GM19395 (cell line): ENCODE results near the gene SLC11A1.

ENCODE experiments used
- ATAC-seq: cut with Tn5 transposase; IDR thresholded peaks from one replicate; pipeline ENCODE4 v1.9.1; 2021; ENCODE audit warnings: mild to moderate bottlenecking, moderate library complexity; ENCODE audit not compliant: unreplicated experiment

The SLC11A1 gene

DNA sequence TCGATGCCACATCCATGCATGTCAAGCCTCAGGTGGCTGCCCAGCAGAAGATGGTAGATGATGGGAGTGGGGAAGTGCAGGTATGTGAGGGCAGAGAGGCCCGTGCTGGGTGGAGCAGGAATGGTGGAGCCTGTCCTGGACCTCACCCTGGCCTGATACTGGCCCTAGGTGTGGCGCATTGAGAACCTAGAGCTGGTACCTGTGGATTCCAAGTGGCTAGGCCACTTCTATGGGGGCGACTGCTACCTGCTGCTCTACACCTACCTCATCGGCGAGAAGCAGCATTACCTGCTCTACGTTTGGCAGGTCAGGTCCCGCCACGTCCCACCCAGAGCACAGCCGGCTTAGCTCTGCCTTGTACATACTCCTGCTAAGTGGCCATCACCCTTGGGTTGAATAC is 49.8 kb downstream of the SLC11A1 start:
- ATAC-seq = no peak

DNA sequence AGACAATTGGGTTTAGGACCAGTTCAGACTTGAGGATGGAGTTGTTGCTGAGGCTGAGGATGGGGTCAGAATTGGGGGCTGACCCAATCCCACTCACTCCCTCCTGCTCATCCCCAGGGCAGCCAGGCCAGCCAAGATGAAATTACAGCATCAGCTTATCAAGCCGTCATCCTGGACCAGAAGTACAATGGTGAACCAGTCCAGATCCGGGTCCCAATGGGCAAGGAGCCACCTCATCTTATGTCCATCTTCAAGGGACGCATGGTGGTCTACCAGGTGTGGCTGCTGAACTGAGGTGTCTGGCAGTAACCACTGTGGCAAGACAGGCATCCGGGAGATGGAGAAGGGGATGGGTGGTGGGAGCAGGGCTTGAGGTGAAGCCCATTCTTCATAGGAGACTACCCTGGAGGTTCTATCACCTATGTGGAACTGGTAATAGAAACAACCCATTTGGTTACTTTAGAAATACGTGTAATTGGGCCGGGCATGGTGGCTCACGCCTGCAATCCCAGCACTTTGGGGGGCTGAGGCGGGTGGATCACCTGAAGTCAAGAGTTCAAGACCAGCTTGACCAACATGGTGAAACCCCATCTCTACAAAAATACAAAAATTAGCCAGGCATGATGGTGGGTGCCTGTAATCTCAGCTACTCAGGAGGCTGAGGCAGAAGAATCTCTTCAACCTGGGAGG is 50.7 kb downstream of the SLC11A1 start:
- ATAC-seq = no peak

DNA sequence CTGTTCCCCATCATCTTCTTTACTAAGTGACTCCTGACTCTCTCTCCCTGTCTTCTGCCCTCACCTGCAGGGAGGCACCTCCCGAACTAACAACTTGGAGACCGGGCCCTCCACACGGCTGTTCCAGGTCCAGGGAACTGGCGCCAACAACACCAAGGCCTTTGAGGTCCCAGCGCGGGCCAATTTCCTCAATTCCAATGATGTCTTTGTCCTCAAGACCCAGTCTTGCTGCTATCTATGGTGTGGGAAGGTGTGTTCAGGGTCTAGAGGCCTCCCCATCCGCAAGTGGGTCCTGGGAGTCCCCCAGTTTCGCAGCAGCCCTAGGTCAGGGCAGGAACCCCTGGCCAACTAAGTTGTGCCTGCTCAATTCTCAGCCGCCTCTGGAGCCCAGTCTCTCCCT is 52.4 kb downstream of the SLC11A1 start:
- no peak for ATAC-seq

DNA sequence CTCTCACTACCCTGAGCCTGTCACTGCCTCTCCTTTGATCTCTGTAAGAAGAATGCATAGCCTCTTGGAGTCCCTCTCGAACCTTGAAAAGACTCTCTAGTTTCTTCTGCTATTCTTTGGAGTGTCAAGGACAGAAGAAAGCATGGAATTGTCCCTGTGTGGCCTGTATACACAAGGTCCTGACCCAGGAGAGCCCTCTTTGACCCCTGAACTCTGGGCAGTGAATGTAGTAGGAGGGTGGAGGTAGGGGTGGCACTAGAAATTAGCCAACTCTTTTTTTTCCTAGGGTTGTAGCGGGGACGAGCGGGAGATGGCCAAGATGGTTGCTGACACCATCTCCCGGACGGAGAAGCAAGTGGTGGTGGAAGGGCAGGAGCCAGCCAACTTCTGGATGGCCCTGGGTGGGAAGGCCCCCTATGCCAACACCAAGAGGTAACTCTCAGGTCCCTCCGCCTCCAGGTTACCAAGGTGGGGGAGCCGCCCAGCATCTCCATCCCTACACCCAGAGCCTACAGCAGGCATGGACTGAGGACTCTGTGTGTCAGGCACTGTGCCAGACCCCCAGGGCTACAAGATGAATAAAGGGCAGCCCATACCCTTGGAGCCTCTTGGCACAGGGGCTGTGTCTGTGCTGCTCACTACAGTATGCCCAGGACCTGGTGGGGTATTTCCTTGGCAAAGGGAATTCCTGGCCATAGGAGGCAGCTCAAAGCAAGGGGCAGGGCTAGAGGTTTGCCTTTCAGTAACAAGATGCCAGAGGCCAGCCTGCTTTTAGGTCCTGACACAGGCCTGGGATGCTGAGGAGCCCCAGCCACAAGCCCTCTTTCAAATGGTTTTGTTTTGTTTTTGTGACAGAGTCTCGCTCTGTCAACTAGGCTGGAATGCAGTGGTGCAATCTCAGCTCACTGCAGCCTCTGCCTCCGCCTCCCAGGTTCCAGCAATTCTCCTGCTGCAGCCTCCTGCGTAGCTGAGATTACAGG is 53.2 kb downstream of the SLC11A1 start:
- no peak for ATAC-seq

DNA sequence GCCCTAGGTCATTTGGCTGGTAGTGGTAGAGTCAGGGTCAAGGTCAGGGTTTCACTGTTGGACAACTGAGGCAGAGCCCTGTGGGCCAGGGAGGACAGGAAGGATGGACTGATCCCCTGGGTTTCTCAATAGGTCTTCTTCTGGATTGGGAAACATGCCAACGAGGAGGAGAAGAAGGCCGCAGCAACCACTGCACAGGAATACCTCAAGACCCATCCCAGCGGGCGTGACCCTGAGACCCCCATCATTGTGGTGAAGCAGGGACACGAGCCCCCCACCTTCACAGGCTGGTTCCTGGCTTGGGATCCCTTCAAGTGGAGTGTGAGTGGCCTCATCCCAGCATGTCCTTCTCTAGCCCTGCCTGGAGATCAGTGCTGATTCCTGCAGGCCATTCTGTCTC is 54.9 kb downstream of the SLC11A1 start:
- ATAC-seq = no peak

DNA sequence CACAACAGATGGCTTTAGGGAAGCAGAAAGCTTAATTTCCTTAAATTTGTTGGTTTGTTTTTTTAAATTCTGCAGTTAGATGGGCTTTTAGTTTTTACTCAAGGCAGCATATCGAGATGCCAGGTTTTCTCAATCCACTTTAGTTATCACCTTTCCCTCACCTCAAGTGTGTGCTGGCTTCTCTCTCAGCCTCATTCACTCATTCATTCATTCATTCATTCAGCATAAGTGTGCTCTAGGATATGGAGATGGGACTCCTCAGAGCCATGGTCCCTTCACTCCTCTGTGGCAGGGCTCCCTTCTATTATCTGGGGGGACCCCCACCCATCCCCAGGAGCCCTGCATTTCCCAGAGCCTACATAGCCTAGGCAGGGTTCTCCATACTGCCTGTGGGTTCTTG is 55.9 kb downstream of the SLC11A1 start:
- no peak for ATAC-seq

DNA sequence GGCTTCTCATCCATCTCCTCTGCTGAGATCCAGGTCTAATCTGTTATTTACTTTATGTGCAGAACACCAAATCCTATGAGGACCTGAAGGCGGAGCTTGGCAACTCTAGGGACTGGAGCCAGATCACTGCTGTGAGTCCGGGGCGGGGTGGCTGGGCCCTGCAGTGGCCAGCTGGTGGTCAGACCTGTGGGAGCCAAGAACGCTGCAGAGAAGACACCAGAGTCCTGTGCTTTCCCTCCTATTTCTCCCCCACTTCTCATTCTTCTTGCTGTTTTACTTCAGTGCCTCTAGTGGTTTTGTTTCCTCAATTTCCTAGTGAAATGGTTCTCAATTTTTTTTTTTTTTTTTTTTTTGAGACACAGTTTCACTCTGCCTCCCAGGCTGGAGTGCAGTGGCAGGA is 56.5 kb downstream of the SLC11A1 start:
- no peak for ATAC-seq

DNA sequence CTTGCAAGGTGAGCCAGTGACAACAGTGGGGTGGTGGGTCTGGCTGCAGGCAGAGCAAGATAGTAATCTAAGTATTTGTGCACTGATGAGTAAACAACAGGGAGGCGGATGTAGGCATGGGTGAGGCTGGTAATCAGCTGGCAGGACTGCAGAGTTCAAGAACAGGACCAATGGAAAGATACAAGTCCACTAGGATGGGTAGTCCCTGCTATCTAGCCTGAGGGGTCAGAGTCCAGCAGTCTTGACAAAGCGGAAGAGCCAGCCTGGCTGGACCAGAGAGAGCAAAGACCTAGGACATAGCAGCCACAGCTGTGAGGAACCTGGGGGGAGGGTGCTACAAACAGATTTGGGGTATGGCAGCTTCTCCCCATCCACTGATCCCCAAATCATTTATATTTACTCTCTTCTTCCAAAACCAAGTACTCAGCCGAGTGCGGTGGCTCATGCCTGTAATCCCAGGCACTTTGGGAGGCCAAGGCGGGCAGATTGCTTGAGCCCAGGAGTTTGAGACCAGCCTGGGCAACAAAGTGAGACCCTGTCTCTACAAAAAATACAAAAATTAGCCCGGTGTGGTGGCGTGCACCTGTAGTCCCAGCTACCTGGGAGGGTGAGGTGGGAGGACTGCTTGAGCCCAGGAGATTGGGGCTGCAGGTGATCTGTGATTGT is 62.8 kb downstream of the SLC11A1 start:
- no peak for ATAC-seq

DNA sequence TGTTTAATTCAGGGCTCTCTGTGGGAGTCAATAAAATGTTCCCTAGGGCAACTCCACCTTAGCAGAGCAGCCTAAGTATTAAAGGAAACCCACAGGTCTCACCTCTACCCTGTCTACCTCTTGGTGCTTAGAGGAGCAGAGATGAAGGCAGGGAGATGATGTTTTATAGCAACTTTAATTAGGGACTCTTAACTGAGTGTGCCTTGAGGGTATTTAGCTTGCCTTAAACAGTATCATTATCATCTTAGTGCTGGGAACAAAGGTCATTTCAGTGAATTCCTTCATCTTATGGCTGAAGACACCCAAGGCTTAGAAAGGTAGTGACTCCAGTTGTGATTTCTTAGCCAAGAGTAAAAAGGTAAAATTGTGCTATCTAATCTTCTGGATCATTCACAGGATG is 63.5 kb downstream of the SLC11A1 start:
- ATAC-seq = no peak
